Kasumi-1 (cell line): ENCODE data around the gene UHMK1.
"Not testable (repeated sequence)": the region's sequence is repeated elsewhere in the genome, so short reads cannot be mapped to it uniquely, and the experiment has no call there.

ENCODE experiments used
- DNase-seq, 2 experiments: peaks; one replicate each; lab custom pipeline; 2025; lab: John Stamatoyannopoulos, UW

The UHMK1 gene

DNA sequence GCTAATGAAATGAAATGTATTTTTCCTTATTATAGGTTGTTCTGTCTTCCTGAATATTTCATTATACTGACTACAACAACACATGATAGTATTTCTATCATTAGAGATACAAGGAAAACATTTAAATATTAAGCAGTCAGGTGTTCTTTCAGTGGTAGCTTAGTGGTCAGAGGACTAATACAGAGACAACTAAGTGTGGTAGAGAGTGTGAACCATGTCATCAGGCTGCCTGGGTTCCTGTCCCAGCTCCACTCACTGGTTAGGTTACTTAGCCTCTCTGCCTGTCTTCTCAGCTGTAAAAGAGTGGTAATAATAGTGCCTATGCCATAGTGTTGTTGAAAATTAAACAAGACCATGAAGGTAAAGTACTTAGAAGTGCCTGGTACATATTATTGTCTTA, 67.8 kb downstream of the UHMK1 start:
- DNase-seq: no peak

DNA sequence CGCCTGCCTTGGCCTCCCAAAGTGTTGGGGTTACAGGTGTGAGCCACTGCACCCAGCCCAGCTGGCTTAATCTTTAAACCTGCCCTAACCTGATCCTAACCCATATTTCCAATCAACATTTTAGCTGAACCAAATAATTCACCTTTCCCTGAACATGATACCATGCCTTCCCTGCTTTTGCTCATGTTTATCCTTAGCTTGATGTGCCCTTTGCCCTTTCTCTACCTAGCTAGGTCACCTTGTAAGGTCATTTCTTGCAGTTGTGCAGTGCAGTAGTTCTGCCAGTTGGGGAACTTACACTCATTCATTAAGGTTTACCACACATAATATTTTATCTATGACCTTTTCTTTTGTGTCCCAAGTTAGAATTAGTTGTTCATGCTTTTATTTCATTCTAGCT, 69.3 kb downstream of the UHMK1 start:
- DNase-seq: no peak

DNA sequence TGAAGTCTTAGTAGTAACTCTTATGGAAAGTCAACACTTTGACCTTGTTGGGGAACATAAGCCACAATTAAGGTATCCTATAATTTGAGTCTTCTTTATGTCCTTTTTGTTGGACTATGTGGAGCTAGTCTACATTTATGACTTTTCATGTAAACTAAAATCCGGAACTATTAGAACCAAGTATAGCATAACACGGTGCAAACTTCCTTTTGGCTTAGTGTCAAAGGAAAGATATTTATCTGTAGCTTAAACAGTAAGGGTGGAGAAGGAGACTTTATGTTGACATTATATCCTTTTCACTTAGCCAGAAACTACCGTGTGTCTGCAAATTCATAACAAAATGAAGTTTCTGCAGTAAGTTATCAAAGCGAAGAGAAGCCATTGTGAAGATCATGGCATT, 71.2 kb downstream of the UHMK1 start:
- DNase-seq: no peak

DNA sequence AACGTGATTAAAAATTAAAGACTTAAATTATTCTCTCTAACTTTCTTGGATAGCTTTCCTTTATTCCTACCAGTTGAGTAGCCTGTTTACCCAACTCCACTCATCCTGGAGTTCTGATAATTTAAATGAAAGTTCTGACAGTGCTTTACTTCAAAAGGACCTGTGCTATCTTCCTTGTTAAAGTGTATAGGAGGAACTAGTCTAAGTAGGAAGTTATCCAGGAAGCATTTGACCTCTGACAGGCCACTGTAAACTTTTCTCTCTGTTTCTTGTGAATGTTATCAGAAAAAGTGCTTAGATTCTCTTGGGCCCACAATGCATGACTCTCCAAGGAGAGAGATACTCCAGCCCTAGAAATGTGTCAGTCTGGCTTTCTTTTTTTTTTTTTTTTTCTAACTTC, 73.1 kb downstream of the UHMK1 start:
- peak; percentile 22 to 38 for DNase-seq

DNA sequence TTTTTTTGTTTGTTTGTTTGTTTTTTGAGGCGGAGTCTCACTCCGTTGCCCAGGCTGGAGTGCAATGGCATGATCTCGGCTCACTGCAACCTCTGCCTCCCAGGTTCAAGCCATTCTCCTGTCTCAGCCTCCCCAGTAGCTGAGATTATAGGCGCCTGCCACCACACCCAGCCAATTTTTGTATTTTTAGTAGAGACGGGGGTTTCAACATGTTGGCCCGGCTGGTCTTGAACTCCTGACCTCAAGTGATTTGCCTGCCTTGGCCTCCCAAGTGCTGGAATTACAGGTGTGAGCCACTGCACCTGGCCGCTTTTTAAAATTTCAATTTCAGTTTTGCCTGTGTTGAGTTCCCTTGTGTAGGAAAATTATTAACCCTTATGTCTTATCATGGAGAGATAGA, 73.5 kb downstream of the UHMK1 start:
- DNase-seq: not testable (repeated sequence)

DNA sequence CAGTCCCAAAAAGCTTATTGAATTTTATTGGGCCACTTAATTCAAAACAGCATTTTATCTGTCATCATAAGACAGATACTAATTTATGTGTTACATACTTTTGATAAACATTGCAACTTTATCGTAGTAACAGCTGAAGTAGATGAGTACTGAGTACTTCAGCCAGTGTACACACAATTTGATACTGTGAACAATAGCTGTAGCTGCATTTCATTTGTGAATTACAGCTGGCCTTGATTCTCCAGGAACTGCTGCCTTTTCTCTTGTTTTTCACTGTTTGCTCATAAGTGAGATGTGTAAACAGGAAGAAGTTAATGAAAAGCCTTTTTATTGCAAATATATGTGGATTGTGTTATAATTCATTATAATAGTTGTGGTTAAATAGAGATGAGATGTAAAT, 74.1 kb downstream of the UHMK1 start:
- no peak for DNase-seq

DNA sequence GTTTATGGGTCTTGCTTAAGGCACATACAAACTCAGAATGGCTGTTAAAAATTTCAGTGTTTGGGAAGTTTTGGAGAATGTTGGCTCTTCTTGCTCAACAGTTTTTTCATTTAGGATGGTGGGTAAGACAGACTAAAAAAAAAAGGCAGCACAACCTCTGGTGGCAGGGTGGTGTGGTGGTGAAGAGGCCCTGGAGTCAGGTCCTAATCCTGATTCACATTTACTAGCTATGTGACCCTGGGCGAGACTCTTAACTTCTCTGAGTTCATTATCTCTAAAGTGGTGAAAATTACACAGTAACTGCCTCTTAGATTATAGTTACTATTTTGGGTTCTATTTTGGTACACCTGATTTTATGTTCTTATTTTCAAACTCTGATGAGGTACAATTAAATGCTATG, 75.5 kb downstream of the UHMK1 start:
- DNase-seq: no peak

DNA sequence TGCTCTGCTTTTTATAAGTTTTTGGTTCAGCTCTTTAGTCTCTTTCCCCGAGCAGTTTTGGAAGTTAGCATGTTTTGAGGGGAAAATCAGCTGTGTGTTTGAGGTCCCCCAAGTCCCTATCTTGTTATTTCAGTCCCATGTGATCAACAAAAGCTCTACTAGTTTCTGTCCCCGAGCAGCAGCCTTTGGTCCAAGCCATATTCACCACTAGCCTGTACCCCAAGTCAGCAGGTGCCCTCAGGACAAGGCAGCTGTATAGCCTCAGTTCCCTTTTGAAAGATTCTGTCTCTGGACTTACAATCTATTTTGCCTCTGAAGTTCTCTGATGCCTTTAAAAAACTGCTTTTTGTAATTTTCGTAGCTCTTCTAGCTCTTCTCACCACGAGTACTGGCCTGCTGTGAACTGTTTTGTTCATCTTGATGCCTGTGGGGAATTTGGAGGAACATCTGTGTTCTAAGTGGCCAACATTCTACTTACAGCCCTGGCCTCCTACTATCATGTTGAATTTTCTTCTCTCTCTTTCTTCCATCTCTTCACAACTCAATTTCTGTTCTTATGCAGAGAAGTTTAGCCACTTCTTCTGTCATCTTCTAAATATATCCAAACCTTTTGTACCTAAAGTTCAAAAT, 80.6 kb downstream of the UHMK1 start:
- DNase-seq: no peak

DNA sequence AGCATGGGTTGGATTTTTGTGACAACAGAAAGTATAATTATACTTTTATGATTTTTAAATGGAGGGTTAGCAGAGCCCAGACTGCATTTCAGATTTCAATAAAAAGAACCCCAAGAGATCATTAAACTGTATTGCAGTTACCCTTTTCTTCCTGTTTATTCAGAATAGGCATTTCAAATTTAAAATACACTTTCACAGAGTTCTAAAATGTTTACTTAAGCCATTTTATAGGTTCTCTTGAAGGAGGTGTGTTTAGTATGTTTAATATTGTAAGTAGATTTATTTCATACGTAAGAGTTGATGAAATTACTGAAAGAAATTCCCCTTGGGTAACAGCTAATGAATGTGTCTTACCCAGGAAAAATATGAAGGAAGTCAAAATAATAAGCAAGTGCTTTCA, 81.3 kb downstream of the UHMK1 start:
- no peak for DNase-seq
